ENCODE measurements around the gene SLC37A1.

- TF ChIP-seq RXRA (CRISPR knock-in tag; IDR thresholded peaks at IDR 0.05) (no peak), RFX5 (IDR thresholded peaks at IDR 0.05; ENCODE audit: low read depth, low read length) (no peak), CSRNP2 (CRISPR knock-in tag; conservative IDR thresholded peaks at IDR 0.05; ENCODE audit: low read depth) (no peak), BRCA1 (CRISPR knock-in tag; IDR thresholded peaks at IDR 0.05) (no peak), ZNF138 (CRISPR knock-in tag; IDR thresholded peaks at IDR 0.05; ENCODE audit: low read depth) (no peak), ZNF382 (CRISPR knock-in tag; IDR thresholded peaks at IDR 0.05; ENCODE audit: borderline replicate concordance) (no peak), SIN3A (IDR thresholded peaks at IDR 0.05; ENCODE audit: borderline replicate concordance, low read depth, low read length) (no peak), ZNF704 (CRISPR knock-in tag; IDR thresholded peaks at IDR 0.05; ENCODE audit: borderline replicate concordance) (no peak), NKX3-1 (CRISPR knock-in tag; IDR thresholded peaks at IDR 0.05) (no peak), KMT2B (CRISPR knock-in tag; IDR thresholded peaks at IDR 0.05) (no peak), CTCF (CRISPR knock-in tag; IDR thresholded peaks at IDR 0.05) (no peak), NR1H2 (CRISPR knock-in tag; IDR thresholded peaks at IDR 0.05; ENCODE audit: borderline replicate concordance, low read depth) (no peak), ETS1 (CRISPR knock-in tag; IDR thresholded peaks at IDR 0.05) (no peak), PRDM15 (CRISPR knock-in tag; IDR thresholded peaks at IDR 0.05) (no peak)
Observed at GRCh38 chr21:42471206-42471605, 42.4 kb upstream of the SLC37A1 start.

Measured in HepG2 (cell line).